ENCODE measurements around the gene RNF121. TPM values are rescaled to one million over a fixed set of nuclear protein-coding genes. Genes with fewer than 3 reads are reported as not detected.

The RNF121 gene
- total and polyA plus RNA-seq, 2 of the 13 experiments (the other 11 are each of a cell fraction or from before 2014, with no cell fraction given) = 28.6 to 44.3 TPM

DNA sequence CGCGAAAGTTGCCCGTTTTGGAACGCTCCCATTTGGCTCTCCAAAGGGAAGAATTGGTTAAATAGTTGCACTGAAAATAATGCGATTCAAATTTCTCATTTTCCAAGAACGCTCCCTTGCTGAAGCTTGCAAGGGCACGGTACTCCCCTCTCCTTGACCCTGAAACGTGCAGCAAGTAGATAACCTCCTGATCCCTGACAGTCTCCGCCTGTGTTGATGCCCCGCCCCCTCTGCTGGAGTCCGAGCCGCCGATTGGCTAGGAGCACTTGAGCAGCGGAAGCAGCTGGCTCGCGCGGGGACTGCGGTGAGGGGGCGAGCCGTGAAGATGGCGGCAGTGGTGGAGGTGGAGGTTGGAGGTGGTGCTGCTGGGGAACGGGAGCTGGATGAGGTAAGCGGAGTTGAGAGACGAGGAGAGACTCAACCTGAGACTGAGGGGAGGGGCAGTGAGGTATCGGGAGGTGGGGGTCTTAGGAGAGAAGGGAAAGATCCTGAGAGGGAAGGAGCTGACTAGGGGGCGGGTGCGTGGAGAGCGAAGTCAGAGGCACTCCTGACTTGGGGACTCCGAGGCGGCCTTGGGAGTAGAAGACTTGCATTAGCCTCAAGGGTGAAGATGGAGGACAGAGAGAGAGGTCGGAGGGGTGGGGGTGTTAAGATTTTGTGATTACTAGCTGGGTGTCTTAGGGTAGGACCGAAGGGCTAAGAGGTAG lies at the start of gene RNF121 (continued):
- TF ChIP-seq NONO (IDR thresholded peaks at IDR 0.05) (no peak), NONO (CRISPR knock-in tag; conservative IDR thresholded peaks at IDR 0.05) (peak; percentile 79; the same call in 1 of the 2 replicates), THAP11 (CRISPR knock-in tag; IDR thresholded peaks at IDR 0.05) (peak; percentile 94), PHF8 (CRISPR knock-in tag; IDR thresholded peaks at IDR 0.05) (no peak; the same call in none of the 2 replicates), SMC3 (IDR thresholded peaks at IDR 0.05; ENCODE audit: low read length) (no peak), NR1H2 (CRISPR knock-in tag; IDR thresholded peaks at IDR 0.05; ENCODE audit: borderline replicate concordance, low read depth) (no peak), HNRNPUL1 (IDR thresholded peaks at IDR 0.05; ENCODE audit: low read depth, low read length) (no peak), JUND (CRISPR knock-in tag; IDR thresholded peaks at IDR 0.05) (no peak), ZNF143 (CRISPR knock-in tag; IDR thresholded peaks at IDR 0.05) (peak; percentile 78), GABPB1 (CRISPR knock-in tag; IDR thresholded peaks at IDR 0.05) (peak; percentile 93), ZC3H4 (CRISPR knock-in tag; IDR thresholded peaks at IDR 0.05; ENCODE audit: borderline replicate concordance) (no peak), RORA (CRISPR knock-in tag; IDR thresholded peaks at IDR 0.05) (no peak), SP5 (CRISPR knock-in tag; IDR thresholded peaks at IDR 0.05; ENCODE audit: borderline replicate concordance, low read depth) (peak; percentile 64), ZNF570 (CRISPR knock-in tag; IDR thresholded peaks at IDR 0.05; ENCODE audit: borderline replicate concordance) (no peak), ZNF44 (CRISPR knock-in tag; IDR thresholded peaks at IDR 0.05) (0 out of 2 replicates have a peak, but pooled peaks have one; percentile 16), ZZZ3 (CRISPR knock-in tag; IDR thresholded peaks at IDR 0.05; ENCODE audit: borderline replicate concordance) (no peak), KDM5A (IDR thresholded peaks at IDR 0.05; ENCODE audit: borderline replicate concordance, low read length) (peak; percentile 86), NR2F6 (IDR thresholded peaks at IDR 0.05) (peak; percentile 73), NR2F6 (CRISPR knock-in tag; IDR thresholded peaks at IDR 0.05) (peak; percentile 79)
- TF ChIP-seq, protein P1, sequence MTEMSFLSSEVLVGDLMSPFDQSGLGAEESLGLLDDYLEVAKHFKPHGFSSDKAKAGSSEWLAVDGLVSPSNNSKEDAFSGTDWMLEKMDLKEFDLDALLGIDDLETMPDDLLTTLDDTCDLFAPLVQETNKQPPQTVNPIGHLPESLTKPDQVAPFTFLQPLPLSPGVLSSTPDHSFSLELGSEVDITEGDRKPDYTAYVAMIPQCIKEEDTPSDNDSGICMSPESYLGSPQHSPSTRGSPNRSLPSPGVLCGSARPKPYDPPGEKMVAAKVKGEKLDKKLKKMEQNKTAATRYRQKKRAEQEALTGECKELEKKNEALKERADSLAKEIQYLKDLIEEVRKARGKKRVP (CRISPR knock-in tag; IDR thresholded peaks at IDR 0.05) = peak in 1 of 2 experiments; percentile 56; a peak in 2 of 4 replicates
- TF ChIP-seq, protein P2, sequence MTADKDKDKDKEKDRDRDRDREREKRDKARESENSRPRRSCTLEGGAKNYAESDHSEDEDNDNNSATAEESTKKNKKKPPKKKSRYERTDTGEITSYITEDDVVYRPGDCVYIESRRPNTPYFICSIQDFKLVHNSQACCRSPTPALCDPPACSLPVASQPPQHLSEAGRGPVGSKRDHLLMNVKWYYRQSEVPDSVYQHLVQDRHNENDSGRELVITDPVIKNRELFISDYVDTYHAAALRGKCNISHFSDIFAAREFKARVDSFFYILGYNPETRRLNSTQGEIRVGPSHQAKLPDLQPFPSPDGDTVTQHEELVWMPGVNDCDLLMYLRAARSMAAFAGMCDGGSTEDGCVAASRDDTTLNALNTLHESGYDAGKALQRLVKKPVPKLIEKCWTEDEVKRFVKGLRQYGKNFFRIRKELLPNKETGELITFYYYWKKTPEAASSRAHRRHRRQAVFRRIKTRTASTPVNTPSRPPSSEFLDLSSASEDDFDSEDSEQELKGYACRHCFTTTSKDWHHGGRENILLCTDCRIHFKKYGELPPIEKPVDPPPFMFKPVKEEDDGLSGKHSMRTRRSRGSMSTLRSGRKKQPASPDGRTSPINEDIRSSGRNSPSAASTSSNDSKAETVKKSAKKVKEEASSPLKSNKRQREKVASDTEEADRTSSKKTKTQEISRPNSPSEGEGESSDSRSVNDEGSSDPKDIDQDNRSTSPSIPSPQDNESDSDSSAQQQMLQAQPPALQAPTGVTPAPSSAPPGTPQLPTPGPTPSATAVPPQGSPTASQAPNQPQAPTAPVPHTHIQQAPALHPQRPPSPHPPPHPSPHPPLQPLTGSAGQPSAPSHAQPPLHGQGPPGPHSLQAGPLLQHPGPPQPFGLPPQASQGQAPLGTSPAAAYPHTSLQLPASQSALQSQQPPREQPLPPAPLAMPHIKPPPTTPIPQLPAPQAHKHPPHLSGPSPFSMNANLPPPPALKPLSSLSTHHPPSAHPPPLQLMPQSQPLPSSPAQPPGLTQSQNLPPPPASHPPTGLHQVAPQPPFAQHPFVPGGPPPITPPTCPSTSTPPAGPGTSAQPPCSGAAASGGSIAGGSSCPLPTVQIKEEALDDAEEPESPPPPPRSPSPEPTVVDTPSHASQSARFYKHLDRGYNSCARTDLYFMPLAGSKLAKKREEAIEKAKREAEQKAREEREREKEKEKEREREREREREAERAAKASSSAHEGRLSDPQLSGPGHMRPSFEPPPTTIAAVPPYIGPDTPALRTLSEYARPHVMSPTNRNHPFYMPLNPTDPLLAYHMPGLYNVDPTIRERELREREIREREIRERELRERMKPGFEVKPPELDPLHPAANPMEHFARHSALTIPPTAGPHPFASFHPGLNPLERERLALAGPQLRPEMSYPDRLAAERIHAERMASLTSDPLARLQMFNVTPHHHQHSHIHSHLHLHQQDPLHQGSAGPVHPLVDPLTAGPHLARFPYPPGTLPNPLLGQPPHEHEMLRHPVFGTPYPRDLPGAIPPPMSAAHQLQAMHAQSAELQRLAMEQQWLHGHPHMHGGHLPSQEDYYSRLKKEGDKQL (CRISPR knock-in tag; IDR thresholded peaks at IDR 0.05; ENCODE audit: low read depth) = no peak
- TF ChIP-seq, protein P3, sequence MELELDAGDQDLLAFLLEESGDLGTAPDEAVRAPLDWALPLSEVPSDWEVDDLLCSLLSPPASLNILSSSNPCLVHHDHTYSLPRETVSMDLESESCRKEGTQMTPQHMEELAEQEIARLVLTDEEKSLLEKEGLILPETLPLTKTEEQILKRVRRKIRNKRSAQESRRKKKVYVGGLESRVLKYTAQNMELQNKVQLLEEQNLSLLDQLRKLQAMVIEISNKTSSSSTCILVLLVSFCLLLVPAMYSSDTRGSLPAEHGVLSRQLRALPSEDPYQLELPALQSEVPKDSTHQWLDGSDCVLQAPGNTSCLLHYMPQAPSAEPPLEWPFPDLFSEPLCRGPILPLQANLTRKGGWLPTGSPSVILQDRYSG (CRISPR knock-in tag; IDR thresholded peaks at IDR 0.05) = no peak
- TF ChIP-seq, protein P4, sequence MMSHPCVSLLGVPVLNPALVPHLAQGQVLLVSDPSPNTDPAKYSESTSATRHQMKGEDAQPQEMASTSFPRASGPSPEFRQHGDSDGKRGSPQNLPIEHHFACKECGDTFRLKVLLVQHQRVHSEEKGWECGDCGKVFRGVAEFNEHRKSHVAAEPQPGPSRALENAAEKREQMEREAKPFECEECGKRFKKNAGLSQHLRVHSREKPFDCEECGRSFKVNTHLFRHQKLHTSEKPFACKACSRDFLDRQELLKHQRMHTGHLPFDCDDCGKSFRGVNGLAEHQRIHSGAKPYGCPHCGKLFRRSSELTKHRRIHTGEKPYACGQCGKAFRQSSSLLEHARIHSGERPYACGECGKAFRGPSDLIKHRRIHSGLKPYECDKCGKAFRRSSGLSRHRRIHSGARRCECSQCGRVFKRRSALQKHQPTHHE (CRISPR knock-in tag; IDR thresholded peaks at IDR 0.05; ENCODE audit: borderline replicate concordance) = no peak

Data from HepG2 (cell line).